Smooth muscle cell (in vitro differentiated cells): ENCODE data around the gene SLC9A8. TPM values are rescaled to one million over a fixed set of nuclear protein-coding genes. Genes with fewer than 3 reads are reported as not detected.

Experiments used
- DNase-seq: peaks from one replicate; lab custom pipeline; 2025; ENCODE audit not compliant: unreplicated experiment; lab: John Stamatoyannopoulos, UW
- H2AFZ ChIP-seq: fragments of 200-600 bp; sonication (generic); 2 replicates; pipeline ENCODE4 v1.6.0; 2016; ENCODE audit warnings: antibody characterized with exemption, low read depth, mild to moderate bottlenecking
- H3F3A ChIP-seq: fragments of 200-600 bp; sonication (generic); 2 replicates; pipeline ENCODE4 v1.6.0; 2017; ENCODE audit warnings: antibody characterized with exemption, low read depth
- H3K27ac ChIP-seq: fragments of 200-600 bp; sonication (generic); 2 replicates; pipeline ENCODE4 v1.5.1; 2016; ENCODE audit warnings: low read depth, mild to moderate bottlenecking
- H3K27me3 ChIP-seq: fragments of 200-600 bp; sonication (generic); 2 replicates; pipeline ENCODE4 v1.6.1; 2016; ENCODE audit warnings: low read depth, mild to moderate bottlenecking
- H3K36me3 ChIP-seq: fragments of 200-600 bp; sonication (generic); 2 replicates; pipeline ENCODE4 v1.5.1; 2016; ENCODE audit warnings: low read depth
- H3K4me1 ChIP-seq: fragments of 200-600 bp; sonication (generic); 2 replicates; pipeline ENCODE4 v1.5.1; 2016; ENCODE audit warnings: low read depth
- H3K4me2 ChIP-seq: fragments of 200-600 bp; sonication (generic); 2 replicates; pipeline ENCODE4 v1.6.0; 2016; ENCODE audit warnings: mild to moderate bottlenecking
- H3K4me3 ChIP-seq: fragments of 200-600 bp; sonication (generic); 2 replicates; pipeline ENCODE4 v1.5.1; 2016; ENCODE audit warnings: mild to moderate bottlenecking
- H3K79me2 ChIP-seq: fragments of 200-600 bp; sonication (generic); 2 replicates; pipeline ENCODE4 v1.6.0; 2016; ENCODE audit warnings: low read depth, mild to moderate bottlenecking
- H3K9ac ChIP-seq: fragments of 200-600 bp; sonication (generic); 2 replicates; pipeline ENCODE4 v1.6.0; 2016; ENCODE audit warnings: low read depth
- H3K9me3 ChIP-seq: fragments of 200-600 bp; sonication (generic); replicated peaks from 2 replicates; pipeline ENCODE4 v1.5.1; 2016; ENCODE audit warnings: low read depth
- H4K20me1 ChIP-seq: fragments of 200-600 bp; sonication (generic); 2 replicates; pipeline ENCODE4 v1.6.0; 2016; ENCODE audit warnings: low read depth
- CTCF ChIP-seq: fragments of 200-600 bp; sonication (generic); IDR thresholded peaks from 2 replicates; pipeline ENCODE4 v1.5.1; 2017; ENCODE audit warnings: borderline replicate concordance, mild to moderate bottlenecking, antibody characterized with exemption; ENCODE audit not compliant: insufficient read depth, poor library complexity, severe bottlenecking
- WGBS: methylation state at CpG from one replicate; pipeline ENCODE4 v1.1.7; 2016; ENCODE audit warnings: low lambda C conversion rate; 5-methylcytosine and 5-hydroxymethylcytosine counted together
- polyA plus RNA-seq: library from polyadenylated mRNA; unstranded; fragments of >200 nt; fragmentation: Nextera tagmentation; extraction: Ambion mirVana; gene quantifications from 2 replicates; pipeline ENCODE4 v1.2.1, GENCODE V29; 2016
- total RNA-seq: library from RNA; depleted of rRNA; stranded (reverse); fragments of >200 nt; gene quantifications from 2 replicates; pipeline ENCODE4 v1.2.3, GENCODE V29; 2014

The SLC9A8 gene
- total and polyA plus RNA-seq, 2 experiments from 2014 or later: 2.2 to 4.5 TPM

DNA sequence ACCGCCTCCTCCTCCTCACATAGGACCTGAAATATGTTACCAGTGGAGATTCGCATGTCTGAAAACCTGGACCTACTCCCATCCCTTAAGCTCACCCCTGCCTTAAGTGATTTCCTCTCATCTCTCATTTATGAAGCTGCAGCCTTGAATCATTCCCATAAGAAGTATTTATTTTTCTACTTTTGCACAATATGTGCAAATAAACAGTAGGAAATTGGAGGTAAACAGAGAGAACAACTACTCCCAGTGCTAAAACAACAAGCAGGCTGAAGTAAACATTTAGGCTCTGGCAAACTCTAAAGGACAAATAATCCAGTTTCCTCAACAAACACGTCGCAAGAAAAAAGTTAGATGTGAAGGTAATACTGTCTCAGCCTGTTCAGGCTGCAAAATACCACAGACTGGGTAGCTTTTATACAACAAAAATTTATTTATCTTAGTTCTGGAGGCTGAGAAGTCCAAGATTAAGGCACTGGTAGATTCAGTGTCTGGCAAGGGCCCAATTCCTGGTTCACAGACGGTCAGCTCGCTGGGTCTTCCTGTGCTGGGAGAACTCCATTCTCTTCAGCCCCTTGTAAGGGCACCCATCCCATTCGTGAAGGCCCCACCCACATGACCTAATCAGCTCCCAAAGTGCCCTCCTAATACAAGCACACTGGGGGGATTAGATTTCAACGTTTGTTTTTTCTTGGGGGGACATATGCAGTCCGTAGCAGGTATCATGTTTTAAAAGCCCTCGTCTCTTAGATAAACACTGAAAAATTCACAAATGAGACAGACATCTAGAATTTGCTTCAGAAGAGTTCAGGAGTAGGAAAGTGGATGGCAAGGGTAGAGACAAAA is 87.1 kb downstream of the SLC9A8 start:
- no peaks in the 10 kb centered on the region for H3K4me1 ChIP-seq
- H3K9ac ChIP-seq: no peak overlapping the region
- DNase-seq: no peak
- peaks cover 48% of the 10 kb centered on the region for H4K20me1 ChIP-seq
- H3K4me3 ChIP-seq: no peak overlapping the region
- H3K36me3 ChIP-seq: no peaks in the 10 kb centered on the region
- no peak overlapping the region for H3K27ac ChIP-seq
- TF ChIP-seq CTCF: no peak
- 78% methylated on average over 10 of the region's 10 CpGs for WGBS
- no peak overlapping the region for H2AFZ ChIP-seq
- H3F3A ChIP-seq: peaks cover 4% of the 10 kb centered on the region
- no peaks in the 10 kb centered on the region for H3K79me2 ChIP-seq
- no peak overlapping the region for H3K4me2 ChIP-seq
- no peaks in the 10 kb centered on the region for H3K27me3 ChIP-seq
- H3K9me3 ChIP-seq: no peaks in the 10 kb centered on the region

GRCh38 chr20:49901588-49901987 is 89.0 kb downstream of the SLC9A8 start:
- no peak for TF ChIP-seq CTCF
- H3K9me3 ChIP-seq: no peaks in the 10 kb centered on the region
- no peak overlapping the region for H3K4me3 ChIP-seq
- peaks cover 44% of the 10 kb centered on the region for H4K20me1 ChIP-seq
- WGBS: 94% methylated on average over 5 of the region's 5 CpGs
- no peaks in the 10 kb centered on the region for H3K79me2 ChIP-seq
- H3K4me2 ChIP-seq: no peak overlapping the region
- no peak overlapping the region for H3K27ac ChIP-seq
- no peaks in the 10 kb centered on the region for H3K36me3 ChIP-seq
- no peak overlapping the region for H3K9ac ChIP-seq
- H3F3A ChIP-seq: peaks cover 2% of the 10 kb centered on the region
- DNase-seq: no peak
- H3K4me1 ChIP-seq: no peaks in the 10 kb centered on the region
- H2AFZ ChIP-seq: no peak overlapping the region
- no peaks in the 10 kb centered on the region for H3K27me3 ChIP-seq

DNA sequence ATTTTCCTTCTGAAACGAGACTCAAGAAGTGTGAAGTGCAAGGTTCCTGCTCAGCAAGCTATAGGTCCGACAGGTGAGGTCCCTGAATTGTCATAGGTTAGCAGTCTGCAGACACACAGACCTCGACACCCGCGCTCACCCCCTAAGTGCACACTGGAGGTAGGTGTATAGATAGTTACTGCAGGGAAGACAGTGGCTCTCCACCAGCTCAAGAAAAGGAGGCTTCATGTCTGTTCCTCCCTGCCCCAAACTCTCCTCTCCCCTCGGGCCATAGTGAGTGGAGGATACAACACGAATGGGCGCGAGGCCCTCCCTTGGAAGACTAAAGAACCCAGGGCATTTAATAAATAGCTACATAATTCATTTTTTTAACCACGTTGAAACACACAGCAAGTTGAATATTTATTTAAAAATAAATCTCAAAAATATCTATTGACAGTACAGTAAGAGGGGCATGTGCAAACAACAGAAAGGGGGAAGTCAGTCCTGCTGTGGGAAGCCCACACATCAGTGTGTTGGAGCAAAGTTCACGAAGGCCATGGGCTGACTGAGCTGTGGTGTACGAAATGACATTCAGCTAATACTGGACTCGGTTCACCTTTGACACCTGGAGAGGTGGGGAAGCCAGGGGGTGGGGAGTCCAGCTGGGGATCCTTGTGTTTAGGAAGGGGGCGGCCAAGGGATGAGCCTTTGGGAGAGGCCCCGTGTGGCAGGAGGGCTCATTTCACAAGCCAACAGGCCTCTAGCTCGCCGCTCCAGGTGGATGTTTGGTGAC is 92.0 kb downstream of the SLC9A8 start:
- no peak for DNase-seq
- Histone ChIP-seq H3K4me3 (no peak overlapping the region), H3K9ac (no peak overlapping the region), H2AFZ (no peak overlapping the region), H3K4me2 (no peak overlapping the region), H3K4me1 (no peaks in the 10 kb centered on the region), H3K27ac (no peak overlapping the region), H3K9me3 (no peaks in the 10 kb centered on the region), H4K20me1 (peaks cover 61% of the 10 kb centered on the region), H3K36me3 (no peaks in the 10 kb centered on the region), H3K27me3 (no peaks in the 10 kb centered on the region), H3K79me2 (peaks cover 9% of the 10 kb centered on the region), H3F3A (no peaks in the 10 kb centered on the region)
- no peak for TF ChIP-seq CTCF
- WGBS: 95% methylated on average over 17 of the region's 17 CpGs
